Peyer's patch (tissue), 4 donors: ENCODE measurements around the gene UVRAG.

Source experiments
- CTCF ChIP-seq, 6 experiments: fragments of 450-650 bp in 4 of 6; fragments of 200-600 bp in 2 of 6; sonication (generic) in 1 of 6; IDR thresholded peaks; one replicate each; pipeline ENCODE4 v1.5.1; 2017 to 2019; ENCODE audit warnings: antibody characterized with exemption in 6 of 6, mild to moderate bottlenecking in 3 of 6, moderate library complexity in 1 of 6
- POLR2A ChIP-seq, 2 donors: fragments of 450-650 bp; IDR thresholded peaks; one replicate each; pipeline ENCODE4 v1.5.1; 2017; ENCODE audit warnings: antibody characterized with exemption in 2 of 2, mild to moderate bottlenecking in 2 of 2, moderate library complexity in 2 of 2

- TF ChIP-seq CTCF (IDR thresholded peaks at IDR 0.05) (no peak), POLR2A (IDR thresholded peaks at IDR 0.05) (no peak)
These were observed 41.9 kb downstream of the UVRAG start for GRCh38 chr11:75856912-75857311.
